GM15510 (cell line): ENCODE results near the gene ABLIM2.

Experiments
- POLR2A ChIP-seq: IDR thresholded peaks from 3 replicates; pipeline ENCODE4 v1.6.1; 2011; ENCODE audit warnings: borderline replicate concordance; ENCODE audit not compliant: insufficient read length; ENCODE audit errors: extremely low read depth

ABLIM2 gene

DNA sequence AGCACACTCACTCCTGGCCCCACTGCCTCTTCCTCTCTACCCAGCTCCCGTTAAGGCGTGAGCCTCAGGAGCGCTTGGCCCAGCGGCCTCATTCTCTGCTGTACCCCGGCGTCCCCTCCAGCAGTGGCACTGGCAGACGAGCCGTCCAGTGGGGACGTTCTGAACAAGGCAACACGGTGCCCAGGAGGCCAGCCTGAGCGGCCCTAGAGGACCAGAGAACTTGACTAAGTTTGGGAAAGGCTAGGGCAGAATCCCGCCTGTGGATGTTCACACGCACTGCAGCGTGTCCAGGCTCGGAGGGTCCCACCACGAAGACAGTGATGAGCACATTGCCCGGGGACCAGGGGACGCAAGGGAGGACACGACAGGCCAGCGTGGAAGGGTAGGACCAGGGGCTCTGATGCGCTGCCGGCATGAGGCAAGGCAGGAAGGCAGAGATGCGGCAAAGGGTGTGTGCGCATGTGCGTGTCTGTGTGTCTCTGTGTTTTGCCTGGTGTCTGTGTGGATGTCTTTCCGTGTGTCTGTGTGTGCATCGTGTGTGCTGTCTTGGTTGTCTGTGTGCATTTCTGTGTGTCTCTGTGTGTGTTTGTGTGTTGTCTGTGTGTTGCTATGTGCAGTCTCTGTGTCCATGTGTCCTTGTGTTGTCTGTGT lies 89.4 kb downstream of the ABLIM2 start:
- TF ChIP-seq POLR2A: no peak

DNA sequence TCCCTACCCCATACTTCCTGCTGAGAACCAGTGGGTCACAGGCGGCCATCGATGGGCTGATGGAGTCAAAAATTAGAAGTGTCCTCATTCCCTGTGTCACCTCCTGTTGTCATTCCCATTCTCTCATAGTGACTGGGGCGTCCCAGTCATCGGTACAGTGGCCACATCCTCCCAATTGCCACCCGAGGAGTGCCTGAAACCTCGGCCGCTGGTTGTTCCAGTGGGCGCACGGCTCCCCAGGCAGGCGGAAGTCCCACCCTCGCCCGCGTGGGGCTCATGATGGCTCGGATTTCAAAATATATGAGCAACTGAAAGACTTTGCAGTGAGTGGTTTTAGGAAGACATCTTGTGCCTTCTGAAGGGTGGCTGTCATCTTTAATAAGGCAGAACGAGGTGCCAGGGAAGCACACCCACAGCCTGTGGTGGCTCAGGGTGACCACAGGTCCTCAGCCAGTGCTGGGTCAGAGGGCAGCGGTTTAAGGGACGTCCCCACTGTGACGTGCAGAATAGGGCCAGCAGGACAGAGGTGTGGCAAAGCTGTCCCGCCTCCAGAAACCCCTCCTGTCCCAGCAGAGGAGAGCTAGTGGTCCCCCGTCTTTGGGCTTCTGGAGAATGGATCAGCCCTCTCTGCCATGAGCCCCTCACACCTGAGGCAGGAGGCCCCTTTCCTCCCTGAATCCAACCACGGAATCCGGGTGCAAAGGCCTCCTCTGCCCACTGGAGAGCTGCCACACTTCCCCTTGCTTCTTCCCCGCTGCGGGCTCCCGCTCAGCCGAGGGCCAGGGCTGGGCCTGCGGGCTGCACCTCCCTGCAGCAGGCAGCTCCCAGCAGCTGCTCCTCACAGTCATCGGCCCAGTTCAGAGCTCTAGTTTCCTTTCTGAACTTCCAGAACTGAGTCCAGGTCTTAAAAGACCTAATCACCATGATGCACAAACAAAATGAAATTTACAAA lies 90.4 kb downstream of the ABLIM2 start:
- TF ChIP-seq POLR2A: no peak

DNA sequence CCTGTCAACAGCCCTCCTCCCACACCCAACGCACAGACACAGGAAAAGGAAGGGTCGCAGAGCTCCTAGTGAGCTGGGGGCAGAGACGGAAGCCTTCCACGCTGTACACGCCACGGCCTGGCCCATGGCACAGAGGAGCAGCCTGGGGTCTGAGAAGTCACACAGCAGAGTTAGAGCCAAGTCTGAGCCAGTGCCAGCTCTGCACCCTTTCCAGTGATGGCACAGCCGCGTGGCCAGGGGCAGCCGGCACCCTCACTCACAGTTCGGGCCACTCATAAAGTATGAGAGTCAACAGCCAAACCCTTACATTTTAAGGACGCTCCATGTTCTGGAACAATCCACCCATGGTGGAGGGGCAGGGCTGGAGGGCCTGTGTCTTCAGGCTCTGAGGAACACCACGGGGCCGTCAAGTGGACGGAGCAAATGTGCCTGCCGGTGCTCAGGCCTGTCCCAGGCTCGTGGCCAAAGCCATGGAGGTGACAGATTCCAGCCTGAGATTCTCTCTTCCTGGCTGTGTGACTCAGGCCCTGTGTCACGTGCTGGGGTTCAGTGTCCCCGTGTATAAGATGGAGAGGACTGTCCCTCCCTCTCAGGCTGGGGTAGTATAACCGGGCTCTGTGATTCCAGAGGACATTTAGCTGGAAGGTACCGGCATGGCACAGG lies 91.2 kb downstream of the ABLIM2 start:
- TF ChIP-seq POLR2A: no peak

DNA sequence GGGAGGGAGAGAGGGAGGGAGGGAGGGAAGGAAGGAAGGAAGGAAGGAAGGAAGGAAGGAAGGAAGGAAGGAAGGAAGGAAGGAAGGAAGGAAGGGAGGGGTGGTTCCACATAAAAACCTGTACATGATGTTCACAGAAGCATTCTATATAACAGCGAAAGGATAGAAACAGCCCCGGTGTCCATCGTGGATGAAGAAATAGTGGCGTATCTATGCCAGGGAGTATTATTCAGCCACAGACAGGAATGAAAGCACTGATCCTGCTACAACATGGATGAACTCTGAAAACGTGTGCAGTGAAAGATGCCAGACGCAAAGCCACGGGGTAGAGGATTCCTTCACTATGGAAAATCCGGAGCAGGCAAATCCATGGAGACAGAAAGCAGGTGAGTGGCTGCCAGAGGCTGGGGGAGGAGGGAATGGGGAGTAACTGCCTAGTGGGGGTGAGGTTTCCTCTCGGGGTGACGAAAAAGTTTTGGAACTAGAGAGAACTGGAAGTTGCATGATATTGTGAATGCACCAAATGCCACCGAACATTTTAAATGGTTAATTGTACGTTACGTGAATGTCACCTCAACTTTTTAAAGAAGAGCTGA lies 92.2 kb downstream of the ABLIM2 start:
- TF ChIP-seq POLR2A: no peak

DNA sequence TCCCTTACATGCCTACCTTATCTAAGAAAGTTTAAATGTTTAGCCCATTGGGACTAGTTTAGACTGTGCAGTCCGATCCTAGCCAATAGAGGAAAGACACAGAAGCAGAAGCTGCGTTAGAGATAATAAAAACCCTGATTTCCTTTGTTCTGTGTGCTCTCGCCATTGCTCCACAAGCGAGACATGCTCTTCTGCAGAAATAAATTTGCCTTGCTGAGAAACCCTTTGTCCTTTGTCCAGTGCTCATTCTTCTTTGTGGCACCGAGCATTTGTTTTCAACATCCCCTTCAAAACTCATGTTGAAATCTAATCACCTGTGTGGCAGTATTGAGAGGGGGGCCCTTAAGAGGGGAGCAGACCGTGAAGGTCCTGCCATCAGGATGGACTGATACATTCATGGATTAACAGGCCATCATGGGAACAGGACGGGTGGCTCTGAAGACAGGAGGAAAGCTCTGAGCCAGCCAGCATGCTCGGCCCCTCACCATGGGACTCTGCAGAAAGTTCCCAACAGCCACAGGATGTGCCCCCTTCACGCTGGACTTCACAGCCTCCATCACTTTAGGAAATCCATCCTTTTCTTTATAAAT lies 94.5 kb downstream of the ABLIM2 start:
- TF ChIP-seq POLR2A: no peak

DNA sequence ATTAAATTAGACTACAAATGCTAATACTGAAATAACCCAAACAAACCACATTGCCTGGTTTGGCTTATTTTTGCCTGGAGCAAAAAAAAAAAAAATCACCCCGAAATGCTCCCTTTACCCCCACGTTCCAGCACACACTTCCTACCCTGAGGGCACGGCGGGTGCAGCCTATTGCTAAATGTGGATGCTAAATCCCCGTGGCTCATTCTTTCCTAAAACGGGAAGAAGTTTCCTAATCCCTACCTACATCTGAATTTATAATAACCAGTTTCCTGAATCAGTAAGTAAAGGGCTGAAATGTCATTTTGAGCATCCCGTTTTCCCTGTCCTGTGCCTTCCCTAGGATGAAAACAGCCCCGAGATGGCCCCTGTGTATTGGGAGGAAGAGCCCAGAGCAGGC lies 97.0 kb downstream of the ABLIM2 start:
- TF ChIP-seq POLR2A: no peak

DNA sequence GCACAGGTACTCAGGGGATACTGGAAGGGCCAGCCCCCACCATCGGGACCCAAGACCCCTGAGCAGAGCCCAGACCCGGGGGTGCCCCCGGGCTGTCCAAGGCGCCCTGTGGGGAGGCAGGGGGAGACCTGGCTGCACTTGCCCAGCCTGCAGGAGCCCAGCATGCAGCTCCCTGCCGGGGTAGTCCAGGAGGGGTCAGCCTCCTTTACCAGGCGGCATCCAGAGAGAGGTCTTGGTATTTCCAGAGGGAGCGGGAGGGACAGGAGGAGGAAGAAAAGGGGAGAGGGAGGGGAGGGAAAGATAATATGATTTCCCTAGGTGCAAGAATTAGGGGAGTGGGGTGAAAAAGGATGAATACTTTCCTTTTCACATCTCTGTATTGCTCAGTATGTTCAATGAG lies 97.5 kb downstream of the ABLIM2 start:
- TF ChIP-seq POLR2A: no peak

DNA sequence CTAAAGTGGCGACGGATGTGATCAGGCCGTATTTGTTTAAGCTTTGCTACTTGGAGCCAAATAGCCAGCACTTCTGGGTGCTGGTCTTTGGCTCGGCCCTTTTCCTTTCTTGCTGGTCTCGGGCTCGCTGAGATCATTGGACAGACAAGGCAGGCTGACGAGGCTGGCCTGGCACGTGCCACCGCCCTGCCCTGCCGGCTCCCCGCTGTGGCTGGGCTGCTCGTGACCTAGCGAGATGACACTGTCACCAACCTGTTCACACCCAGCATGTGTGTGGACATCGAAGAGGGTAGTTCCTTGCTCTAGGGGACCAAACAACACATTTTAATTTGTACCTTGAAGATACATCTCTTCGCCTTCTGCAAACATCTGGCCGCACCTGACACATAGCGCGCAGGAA lies 98.0 kb downstream of the ABLIM2 start:
- no peak for TF ChIP-seq POLR2A

DNA sequence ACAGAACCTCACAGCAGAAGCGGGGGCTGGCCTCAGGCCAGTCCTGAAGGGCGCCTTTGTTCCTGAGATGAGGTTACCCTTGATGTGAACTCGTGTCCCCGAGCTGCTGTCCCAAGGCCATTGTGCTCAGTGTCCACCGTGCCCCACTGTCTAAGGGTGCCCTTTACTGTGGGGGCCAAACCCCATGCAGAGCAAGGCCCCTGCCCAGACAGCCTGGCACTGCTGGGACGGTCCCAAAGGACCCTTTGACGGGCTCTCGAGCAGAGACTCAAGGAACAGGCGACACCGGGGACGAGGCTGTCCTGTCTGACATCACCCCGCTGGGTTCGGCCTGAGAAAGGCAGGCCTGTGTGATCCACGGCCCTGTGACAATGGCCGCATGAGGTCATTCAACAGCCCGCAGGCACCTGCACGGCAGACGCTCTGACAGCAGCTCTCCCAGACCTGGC lies 100.6 kb downstream of the ABLIM2 start:
- TF ChIP-seq POLR2A: no peak

DNA sequence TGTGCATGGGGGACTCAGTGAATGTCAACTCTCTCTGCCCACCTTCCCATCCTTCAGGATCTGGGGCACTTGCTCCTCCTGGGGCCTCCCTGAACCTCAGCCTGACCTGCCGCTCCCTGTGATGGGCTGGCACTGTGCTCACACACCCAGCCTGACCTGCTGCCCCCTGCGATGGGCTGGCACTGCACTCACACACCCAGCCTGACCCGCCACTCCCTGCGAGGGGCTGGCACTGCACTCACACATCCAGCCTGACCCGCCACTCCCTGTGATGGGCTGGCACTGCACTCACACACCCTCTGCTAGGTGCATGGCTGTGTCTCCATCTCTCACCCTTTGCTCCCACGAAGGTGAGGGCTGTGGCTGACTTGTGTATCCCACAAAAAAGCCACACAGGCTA lies 103.4 kb downstream of the ABLIM2 start:
- TF ChIP-seq POLR2A: no peak

DNA sequence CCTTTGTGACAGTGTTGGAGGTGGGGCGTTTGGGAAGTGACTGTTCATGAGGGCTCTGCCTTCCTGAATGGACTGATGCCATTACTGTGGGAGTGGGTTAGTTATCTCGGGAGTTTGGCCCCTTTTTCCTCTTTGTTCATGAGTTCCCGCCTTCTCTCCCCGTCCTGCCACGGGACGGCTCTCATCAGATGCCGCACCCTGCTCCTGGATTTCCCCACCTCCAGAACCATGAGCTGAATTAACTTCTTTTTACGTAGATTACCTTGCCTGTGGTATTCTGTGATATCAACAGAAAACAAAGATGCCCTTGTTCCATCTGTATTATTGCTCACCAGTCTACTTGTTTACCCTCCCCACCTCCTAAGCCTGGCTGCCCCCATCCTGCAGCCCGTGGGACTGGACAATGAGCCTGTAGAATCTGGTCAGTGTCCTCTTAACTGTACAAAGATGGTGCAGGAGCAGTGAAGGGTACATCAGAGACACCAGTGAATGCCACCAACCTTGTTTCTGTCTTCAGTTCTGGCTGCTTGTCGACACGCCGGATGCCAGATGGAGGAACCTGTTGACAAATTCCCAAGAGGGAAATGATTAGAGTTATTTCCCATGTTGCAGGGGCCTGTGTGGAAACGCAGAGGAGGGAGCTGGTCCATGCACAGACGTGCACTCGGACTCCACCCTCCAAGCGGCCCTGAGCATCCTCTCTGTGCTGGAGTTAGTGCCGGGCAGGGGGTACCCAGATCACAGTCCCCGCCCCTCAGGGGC lies 104.7 kb downstream of the ABLIM2 start:
- no peak for TF ChIP-seq POLR2A

DNA sequence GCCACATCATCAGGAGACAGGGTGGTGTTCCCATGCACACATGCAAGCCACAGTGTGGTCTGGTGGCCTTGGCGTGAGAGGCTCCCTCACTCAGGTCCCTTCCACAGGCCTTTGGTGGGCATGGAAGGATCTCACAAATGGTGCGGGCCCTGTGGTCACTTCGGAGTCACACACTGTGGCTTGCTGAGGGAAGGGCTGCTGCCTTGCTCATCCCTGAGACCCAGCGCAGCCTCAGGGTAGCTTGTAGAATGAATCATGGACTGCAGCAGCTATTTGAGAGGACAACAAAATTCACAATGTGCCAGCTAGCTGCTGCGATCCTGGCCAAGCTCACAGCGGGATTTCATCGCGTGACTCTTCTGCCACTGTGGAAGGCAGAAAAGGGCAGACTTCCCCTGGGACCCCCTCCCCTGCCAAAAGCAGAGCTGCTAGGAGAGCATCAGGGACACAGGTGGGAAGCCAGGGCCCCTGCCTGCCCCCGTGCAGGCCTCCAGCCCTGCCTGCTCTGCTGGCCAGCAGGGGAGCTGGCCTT lies 106.4 kb downstream of the ABLIM2 start:
- TF ChIP-seq POLR2A: no peak

DNA sequence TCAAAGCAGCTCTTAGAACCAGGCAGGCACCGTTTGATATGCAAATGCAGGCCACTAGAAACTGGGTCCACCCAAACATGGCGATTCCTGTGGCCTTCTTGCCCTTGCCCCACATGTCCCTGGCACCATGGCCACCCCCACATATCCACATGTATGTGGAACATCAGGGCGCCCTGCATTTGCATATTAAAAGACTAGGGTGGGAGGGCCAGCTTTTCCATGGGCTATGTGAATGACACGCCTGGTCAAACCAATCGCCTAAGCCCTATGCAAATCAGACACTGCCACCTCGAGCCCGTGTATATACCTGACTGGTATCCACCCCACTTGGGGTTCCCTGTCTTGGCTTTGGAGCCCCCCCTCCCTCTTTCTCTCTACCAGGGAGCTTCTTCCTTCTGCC lies 107.0 kb downstream of the ABLIM2 start:
- no peak for TF ChIP-seq POLR2A
